Heart right ventricle (tissue), 16 donors: Measurements from ENCODE around the gene TMEM225B. TPM values are rescaled to one million over a fixed set of nuclear protein-coding genes. Genes with fewer than 3 reads are reported as not detected.
A peak's percentile ranks its signal among the peaks of the same experiment; 100 is the strongest.
"Not testable (repeated sequence)": the region's sequence is repeated elsewhere in the genome, so short reads cannot be mapped to it uniquely, and the experiment has no call there.

Source experiments
- ATAC-seq, 8 donors: fragments of 200-7000 bp; cut with Tn5 transposase; one replicate each; pipeline ENCODE4 v1.9.1; 2020; ENCODE audit warnings: mild to moderate bottlenecking in 8 of 8, moderate library complexity in 8 of 8, moderate number of reproducible peaks in 1 of 8
- DNase-seq, 2 donors: peaks; one replicate each; pipeline ENCODE4 v3.0.0-alpha.2; 2020
- H3K27ac ChIP-seq, 10 donors: fragments of 200-600 bp; sonication (generic) in 2 of 10; one replicate each; pipeline versions ENCODE4 v1.5.0 to v1.8.0; 2020 to 2022; ENCODE audit warnings: mild to moderate bottlenecking in 3 of 10
- H3K27me3 ChIP-seq, 7 donors: fragments of 200-600 bp; one replicate each; pipeline ENCODE4 v1.8.0; 2021 to 2022; ENCODE audit warnings: mild to moderate bottlenecking in 2 of 7
- H3K36me3 ChIP-seq, 9 donors: fragments of 200-600 bp; sonication (generic) in 1 of 9; one replicate each; pipeline versions ENCODE4 v1.5.0 to v1.8.0; 2020 to 2022; ENCODE audit warnings: mild to moderate bottlenecking in 2 of 9
- H3K4me1 ChIP-seq, 9 donors: fragments of 200-600 bp; sonication (generic) in 1 of 9; one replicate each; pipeline versions ENCODE4 v1.5.0 to v1.8.0; 2020 to 2022; ENCODE audit warnings: mild to moderate bottlenecking in 4 of 9
- H3K4me3 ChIP-seq, 10 donors: fragments of 200-600 bp; sonication (generic) in 2 of 10; one replicate each; pipeline versions ENCODE4 v1.5.0 to v1.8.0; 2020 to 2022; ENCODE audit warnings: mild to moderate bottlenecking in 7 of 10, moderate library complexity in 2 of 10
- H3K9me3 ChIP-seq, 11 donors: fragments of 200-600 bp in 10 of 11; sonication (generic) in 2 of 11; one replicate each; pipeline versions ENCODE4 v1.5.0 to v1.8.0; 2013 to 2022; ENCODE audit warnings: mild to moderate bottlenecking in 2 of 11, control low read depth in 1 of 11, moderate library complexity in 1 of 11
- WGBS, 2 donors: extraction: QIAGEN DNeasy Blood & Tissue Kit; methylation state at CpG; one replicate each; pipeline ENCODE4 v1.1.7; 2013; ENCODE audit warnings: inconsistent platforms in 1 of 2; 5-methylcytosine and 5-hydroxymethylcytosine counted together
- intact Hi-C, 10 donors: fragments of 100-400 bp; cut with DNase I; formaldehyde crosslinking; loops; one replicate each; pipeline versions ENCODE4 v1.11.1 to v1.14.2; 2022
- polyA plus RNA-seq, 2 donors: library from polyadenylated mRNA; stranded (reverse); fragments of 200-250 nt; gene quantifications; one replicate each; pipeline ENCODE4 v1.2.3, GENCODE V29; 2013
- total RNA-seq, 10 donors: library from RNA; stranded (reverse); fragmentation: NEBNext Ultra II Directional in 3 of 10; extraction: Animal tissue kit (Norgen Biotek cat#: 25700) in 3 of 10; gene quantifications; one replicate each; pipeline versions ENCODE4 v1.2.1 to v1.2.4, GENCODE V29; 2021 to 2023
- TF ChIP-seq, protein P1 (sequence below), 9 donors: fragments of 200-600 bp; sonication (generic) in 2 of 9; IDR thresholded peaks; one replicate each; pipeline versions ENCODE4 v1.5.0 to v1.8.0; 2021 to 2022; ENCODE audit warnings: antibody characterized with exemption in 9 of 9, mild to moderate bottlenecking in 5 of 9, moderate library complexity in 1 of 9
- donor health status: Arrhythmogenic right ventricular cardiomyopathy.
- donor health status: ischemic (EF 13 %, LVEDD 7.1; RV severe dilation, severe dysfunction).
- donor health status: healthy with polysubstance abuse.
- donor health status: DM: no; HTN: yes; CAD: no.
- donor health status: DM: no; HTN: no; CAD: no.
- donor health status: ischemic (EF 25% LVEDD 6.9; RV normal size, moderate dysfunction).
- donor health status: ischemic (EF 25% LVEDD 5.7; RV mildly dilated, moderate dysfunction).
- donor health status: healthy.
- donor health status: DM: yes; HTN: yes; CAD: no.
- donor health status: Ischemic cardiomyopathy.
- donor health status: ischemic (EF 35%, LVEDD 5.7; RV mildly dilated, moderate dysfunction).
- donor health status: nonischemic (EF 11% LVEDD 7.7; RV severe dilation, severe dysfunction).
- donor health status: DM: yes; HTN: yes; CAD: no.
- donor health status: PGD.
- donor health status: ischemic (EF 29% LVEDD 5.4; RV normal size, mild dysfunction).
- donor health status: nonischemic (EF 23%, LVEDD 6.1; RV moderate dilation, normal function).

Gene TMEM225B
- total and polyA plus RNA-seq, 12 donors, result 0.10 to 0.37 (median 0.23) TPM; not detected in 7

DNA sequence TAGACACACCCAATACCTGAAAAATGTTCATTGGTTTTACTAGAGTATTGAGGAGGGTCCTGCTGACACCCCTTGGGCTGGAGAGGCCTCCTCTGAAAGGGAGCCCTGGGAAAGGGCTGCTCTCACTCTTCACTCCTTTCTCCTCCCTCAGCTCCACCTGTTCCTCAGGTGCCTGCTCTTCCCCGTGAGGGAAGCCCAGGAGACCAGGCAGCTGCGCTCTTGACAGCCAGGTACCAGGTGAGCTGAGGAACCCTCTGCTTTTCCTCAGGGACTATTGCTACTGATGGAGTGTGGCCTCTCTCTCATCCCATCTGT lies 36.4 kb upstream of the TMEM225B start:
- DNase-seq (no peak), ATAC-seq (no peak)
- H3K27me3 ChIP-seq, result no peaks in the 10 kb centered on the region
- TF ChIP-seq, protein P1, sequence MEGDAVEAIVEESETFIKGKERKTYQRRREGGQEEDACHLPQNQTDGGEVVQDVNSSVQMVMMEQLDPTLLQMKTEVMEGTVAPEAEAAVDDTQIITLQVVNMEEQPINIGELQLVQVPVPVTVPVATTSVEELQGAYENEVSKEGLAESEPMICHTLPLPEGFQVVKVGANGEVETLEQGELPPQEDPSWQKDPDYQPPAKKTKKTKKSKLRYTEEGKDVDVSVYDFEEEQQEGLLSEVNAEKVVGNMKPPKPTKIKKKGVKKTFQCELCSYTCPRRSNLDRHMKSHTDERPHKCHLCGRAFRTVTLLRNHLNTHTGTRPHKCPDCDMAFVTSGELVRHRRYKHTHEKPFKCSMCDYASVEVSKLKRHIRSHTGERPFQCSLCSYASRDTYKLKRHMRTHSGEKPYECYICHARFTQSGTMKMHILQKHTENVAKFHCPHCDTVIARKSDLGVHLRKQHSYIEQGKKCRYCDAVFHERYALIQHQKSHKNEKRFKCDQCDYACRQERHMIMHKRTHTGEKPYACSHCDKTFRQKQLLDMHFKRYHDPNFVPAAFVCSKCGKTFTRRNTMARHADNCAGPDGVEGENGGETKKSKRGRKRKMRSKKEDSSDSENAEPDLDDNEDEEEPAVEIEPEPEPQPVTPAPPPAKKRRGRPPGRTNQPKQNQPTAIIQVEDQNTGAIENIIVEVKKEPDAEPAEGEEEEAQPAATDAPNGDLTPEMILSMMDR (IDR thresholded peaks at IDR 0.05), result no peak
- peaks cover 4 to 52% (median 29%) of the 10 kb centered on the region in 9 donors for H3K4me1 ChIP-seq
- WGBS, 2 donors, result 89 to 100% methylated on average over 2 of the region's 2 CpGs
- no peak overlapping the region for H3K27ac ChIP-seq
- no peak overlapping the region for H3K4me3 ChIP-seq
- intact Hi-C loops, result no loop called here
- no peaks in the 10 kb centered on the region for H3K9me3 ChIP-seq
- peaks cover 0 to 72% (median 55%) of the 10 kb centered on the region in 9 donors for H3K36me3 ChIP-seq

DNA sequence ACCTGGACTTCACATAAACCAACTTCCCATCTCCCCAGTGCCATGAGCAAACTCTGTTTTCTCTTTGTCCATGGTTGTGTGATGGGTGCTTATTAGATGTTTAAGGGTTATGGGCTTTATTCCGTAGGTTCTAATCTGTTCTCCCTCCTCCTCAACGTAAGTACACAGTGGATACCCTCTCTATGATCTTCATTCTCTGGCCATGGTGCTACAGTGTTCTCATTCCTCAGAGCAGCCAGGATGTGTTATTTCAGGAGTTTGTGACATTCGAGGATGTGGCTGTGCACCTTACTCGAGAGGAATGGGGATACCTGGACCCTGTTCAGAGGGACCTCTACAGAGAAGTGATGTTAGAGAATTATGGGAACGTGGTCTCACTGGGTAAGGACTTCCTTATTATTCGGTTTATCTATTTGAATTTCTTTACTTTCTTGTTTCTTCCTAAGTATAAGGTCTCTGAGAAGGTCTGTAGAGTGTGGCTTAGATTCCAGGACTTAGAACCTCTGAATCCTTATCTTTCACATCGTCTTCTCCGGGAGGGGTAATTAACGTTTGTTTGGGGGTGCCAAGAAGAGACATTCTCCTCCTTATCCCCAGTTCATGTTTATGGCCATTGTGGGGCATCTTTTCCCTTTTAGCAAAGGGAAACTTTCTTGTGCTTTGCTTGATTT lies 35.8 kb upstream of the TMEM225B start:
- H3K27ac ChIP-seq, result peak overlapping the region in 2 of 10 donors; percentile 0 to 32

DNA sequence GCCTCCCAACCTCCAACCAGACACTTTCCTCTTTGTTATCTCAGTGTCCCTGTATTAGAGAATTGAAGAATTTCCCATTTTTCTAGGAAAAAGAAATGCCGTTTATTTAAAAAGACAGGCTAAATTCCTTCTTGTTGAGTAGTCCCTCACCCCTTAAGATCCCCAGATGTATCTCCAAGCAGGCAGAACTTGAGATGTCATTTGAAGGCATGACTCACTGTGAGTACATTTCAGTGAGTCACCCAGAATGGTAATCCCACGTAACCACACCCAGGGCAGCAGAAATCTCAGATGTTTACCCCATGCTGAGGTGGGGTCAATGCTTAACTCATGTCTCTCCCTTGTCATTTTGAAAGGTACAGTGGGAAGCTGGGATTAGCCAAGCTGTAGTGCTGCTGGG lies 35.2 kb upstream of the TMEM225B start:
- H3K27me3 ChIP-seq, result no peaks in the 10 kb centered on the region
- H3K4me3 ChIP-seq, result no peak overlapping the region
- TF ChIP-seq, protein P1 (IDR thresholded peaks at IDR 0.05), result no peak
- WGBS, 2 donors, result 60 to 61% methylated on average over 2 of the region's 2 CpGs
- DNase-seq (no peak), ATAC-seq (no peak)
- peaks cover 4 to 41% (median 20%) of the 10 kb centered on the region in 9 donors for H3K4me1 ChIP-seq
- H3K9me3 ChIP-seq, result no peaks in the 10 kb centered on the region
- H3K36me3 ChIP-seq, result peaks cover 0 to 78% (median 55%) of the 10 kb centered on the region in 9 donors
- H3K27ac ChIP-seq, result peak overlapping the region in 1 of 10 donors; percentile 31
- intact Hi-C loops, result no loop called here

More for the DNA sequence above, 35.8 kb upstream of the TMEM225B start:
- Histone ChIP-seq H3K4me3 (no peak overlapping the region), H3K27me3 (no peaks in the 10 kb centered on the region), H3K9me3 (no peaks in the 10 kb centered on the region), H3K4me1 (peaks cover 4 to 46% (median 26%) of the 10 kb centered on the region in 9 donors), H3K36me3 (peaks cover 0 to 73% (median 55%) of the 10 kb centered on the region in 9 donors)
- TF ChIP-seq, protein P1 (IDR thresholded peaks at IDR 0.05), result no peak
- no peak for DNase-seq
- 80 to 81% methylated on average over 9 of the region's 9 CpGs for WGBS, 2 donors
- no peak for ATAC-seq
- intact Hi-C loops, result no loop called here

DNA sequence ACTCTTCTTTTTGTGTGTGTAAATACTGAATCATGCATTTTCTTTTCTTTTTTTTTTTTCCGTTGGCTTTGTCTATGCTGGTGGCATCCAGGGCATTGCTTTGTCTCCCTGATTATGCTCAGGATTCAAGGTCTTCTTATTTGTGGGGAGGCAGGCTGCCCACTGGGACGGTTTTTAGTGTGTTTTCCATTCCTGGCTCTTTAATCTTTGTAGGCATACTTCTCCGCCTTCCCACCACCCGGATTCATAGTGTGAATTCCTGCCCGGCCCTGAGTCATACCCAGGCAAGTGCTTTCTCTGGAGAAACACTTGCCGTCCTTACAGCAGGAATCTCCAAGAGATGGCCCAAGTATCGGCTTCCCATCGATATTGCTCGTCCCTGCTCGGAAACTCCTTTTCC lies 34.4 kb upstream of the TMEM225B start:
- intact Hi-C loops, result no loop called here
- Histone ChIP-seq H3K27me3 (no peaks in the 10 kb centered on the region), H3K4me1 (peaks cover 4 to 41% (median 19%) of the 10 kb centered on the region in 9 donors), H3K36me3 (peaks cover 0 to 87% (median 57%) of the 10 kb centered on the region in 9 donors), H3K4me3 (no peak overlapping the region), H3K27ac (no peak overlapping the region), H3K9me3 (no peaks in the 10 kb centered on the region)
- WGBS, 2 donors, result 86 to 89% methylated on average over 10 of the region's 10 CpGs
- ATAC-seq, result no peak
- no peak for DNase-seq
- TF ChIP-seq, protein P1 (IDR thresholded peaks at IDR 0.05), result no peak

DNA sequence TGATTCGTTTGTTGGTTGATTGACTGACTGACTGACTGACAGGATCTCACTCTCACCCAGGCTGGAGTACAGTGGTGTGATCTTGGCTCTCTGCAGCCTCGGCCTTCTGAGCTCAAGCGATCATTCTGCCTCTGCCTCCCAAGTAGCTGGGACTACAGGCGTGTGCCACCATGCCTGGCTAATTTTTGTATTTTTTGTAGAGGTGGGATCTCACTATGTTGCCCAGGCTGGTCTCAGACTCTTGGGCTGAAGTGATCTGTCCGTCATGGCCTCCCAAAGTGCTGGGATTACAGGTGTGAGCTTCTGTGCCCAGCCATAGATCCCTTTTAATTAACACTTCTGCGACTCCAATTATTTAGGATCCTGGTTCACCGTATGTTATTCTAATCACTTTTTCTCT lies 29.3 kb upstream of the TMEM225B start:
- H3K9me3 ChIP-seq, ATAC-seq, intact Hi-C loops, H3K4me3 ChIP-seq, H3K27ac ChIP-seq, DNase-seq, H3K4me1 ChIP-seq, H3K27me3 ChIP-seq: not testable (repeated sequence)
- peaks cover 0 to 100% (median 61%) of the 10 kb centered on the region in 9 donors for H3K36me3 ChIP-seq
- WGBS, 2 donors, result 97 to 98% methylated on average over 7 of the region's 7 CpGs
